HG02588 (cell line): Measurements from ENCODE around the gene NOS1.
"Not testable (repeated sequence)": the region's sequence is repeated elsewhere in the genome, so short reads cannot be mapped to it uniquely, and the experiment has no call there.

Source experiments
- ATAC-seq: cut with Tn5 transposase; IDR thresholded peaks from one replicate; pipeline ENCODE4 v1.9.1; 2021; ENCODE audit warnings: mild to moderate bottlenecking, moderate library complexity; ENCODE audit not compliant: unreplicated experiment

Gene NOS1

DNA sequence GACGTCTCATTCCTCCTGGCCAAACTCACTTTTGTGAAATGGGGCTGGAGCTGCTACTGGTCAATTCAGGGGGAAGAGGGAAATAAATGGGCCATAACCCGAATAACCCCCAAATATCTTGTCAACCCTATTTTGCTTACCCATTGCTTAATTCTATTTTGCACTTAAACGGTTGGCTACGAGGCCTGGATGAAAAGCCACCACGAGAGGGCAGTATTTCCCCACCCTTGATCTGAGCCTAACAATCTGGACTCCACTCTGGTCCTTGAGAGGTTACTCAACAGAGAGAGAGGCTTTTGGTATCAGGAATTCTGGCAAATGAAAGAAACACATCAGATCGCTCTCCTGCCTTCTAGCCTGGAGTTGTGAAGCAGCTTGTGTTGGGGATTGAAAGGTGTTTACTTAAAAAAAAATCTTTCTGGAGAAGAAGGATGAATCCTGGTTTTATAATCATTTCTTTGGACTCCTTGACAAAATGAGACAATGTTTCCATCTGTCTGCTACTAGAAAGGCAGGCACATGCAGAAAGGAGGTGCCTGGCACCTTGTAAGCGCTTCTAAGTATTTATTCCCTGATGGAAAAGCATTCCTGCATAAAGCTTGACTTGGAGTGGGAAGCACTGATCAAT is 148.7 kb downstream of the NOS1 start:
- no peak for ATAC-seq

GRCh38 chr12:117210266-117210918 is 151.0 kb downstream of the NOS1 start:
- no peak for ATAC-seq

GRCh38 chr12:117209626-117210025 is 151.8 kb downstream of the NOS1 start:
- ATAC-seq = no peak

DNA sequence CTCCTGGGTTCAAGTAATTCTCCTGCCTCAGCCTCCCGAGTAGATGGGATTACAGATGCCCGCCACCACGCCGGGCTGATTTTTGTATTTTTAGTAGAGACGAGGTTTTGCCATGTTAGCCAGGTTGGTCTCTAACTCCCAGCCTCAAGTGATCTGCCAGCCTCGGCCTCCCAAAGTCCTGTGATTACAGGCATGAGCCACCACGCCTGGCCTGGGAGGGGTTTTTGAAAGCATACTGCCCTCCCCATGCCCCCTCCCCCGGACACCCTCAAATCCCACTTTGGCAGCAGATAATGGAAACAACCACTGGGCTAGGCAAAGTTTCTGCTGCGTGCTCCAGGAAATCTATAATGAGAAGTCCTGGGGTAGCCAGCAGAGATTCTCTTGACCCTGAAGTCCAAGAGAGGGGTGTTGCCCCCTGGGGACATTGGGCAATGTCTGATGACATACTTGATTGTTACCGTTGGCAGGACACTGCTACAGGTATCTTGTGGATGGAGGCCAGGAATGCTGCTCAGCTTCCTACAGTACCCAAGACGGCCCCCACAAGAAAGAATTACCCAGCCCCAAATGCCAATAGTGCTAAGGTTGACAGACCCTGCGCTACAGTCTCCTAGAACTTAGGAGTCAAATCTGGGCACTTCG is 152.5 kb downstream of the NOS1 start:
- no peak for ATAC-seq

DNA sequence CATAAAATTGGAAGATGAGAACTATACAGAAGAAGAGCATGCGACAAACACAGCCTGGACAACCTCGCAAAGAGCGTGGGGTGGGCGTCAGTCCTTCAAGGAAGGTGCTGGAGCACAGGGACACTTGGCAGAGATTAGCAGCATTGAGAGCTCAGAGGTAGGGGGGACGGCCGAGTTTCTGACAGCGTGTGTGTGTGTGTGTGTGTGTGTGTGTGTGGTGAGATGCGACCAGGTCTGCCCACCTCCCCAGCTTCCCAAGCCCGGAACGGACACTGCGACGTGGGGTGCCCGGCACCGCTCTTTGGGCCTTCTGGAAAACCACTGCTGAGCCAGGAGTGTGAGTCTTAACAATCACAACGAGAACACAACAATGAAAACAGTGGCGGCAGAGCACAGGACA is 153.2 kb downstream of the NOS1 start:
- no peak for ATAC-seq

DNA sequence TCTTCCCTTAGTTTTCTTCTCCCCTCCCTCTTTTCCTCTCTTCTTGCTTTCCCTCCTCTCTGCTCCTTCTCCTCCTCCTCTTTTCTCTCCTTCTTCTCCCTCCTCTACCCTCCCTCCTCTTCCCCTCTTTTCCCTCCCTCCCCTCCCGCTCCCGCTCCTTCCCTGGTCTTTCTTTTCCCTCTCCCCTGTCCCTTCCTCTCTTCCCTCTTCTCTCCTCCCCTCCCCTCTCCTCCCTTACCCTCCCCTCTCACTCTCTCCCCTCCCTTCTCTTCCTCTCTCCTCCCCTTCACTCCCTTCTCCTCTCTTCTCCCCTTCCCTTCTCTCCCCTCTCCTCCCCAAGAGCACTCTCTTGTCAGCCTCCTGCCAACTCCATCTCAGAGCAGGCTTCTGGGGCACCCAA is 153.8 kb downstream of the NOS1 start:
- no peak for ATAC-seq

GRCh38 chr12:117202556-117202955 is 158.9 kb downstream of the NOS1 start:
- ATAC-seq = no peak

GRCh38 chr12:117202033-117202432 is 159.4 kb downstream of the NOS1 start:
- no peak for ATAC-seq

DNA sequence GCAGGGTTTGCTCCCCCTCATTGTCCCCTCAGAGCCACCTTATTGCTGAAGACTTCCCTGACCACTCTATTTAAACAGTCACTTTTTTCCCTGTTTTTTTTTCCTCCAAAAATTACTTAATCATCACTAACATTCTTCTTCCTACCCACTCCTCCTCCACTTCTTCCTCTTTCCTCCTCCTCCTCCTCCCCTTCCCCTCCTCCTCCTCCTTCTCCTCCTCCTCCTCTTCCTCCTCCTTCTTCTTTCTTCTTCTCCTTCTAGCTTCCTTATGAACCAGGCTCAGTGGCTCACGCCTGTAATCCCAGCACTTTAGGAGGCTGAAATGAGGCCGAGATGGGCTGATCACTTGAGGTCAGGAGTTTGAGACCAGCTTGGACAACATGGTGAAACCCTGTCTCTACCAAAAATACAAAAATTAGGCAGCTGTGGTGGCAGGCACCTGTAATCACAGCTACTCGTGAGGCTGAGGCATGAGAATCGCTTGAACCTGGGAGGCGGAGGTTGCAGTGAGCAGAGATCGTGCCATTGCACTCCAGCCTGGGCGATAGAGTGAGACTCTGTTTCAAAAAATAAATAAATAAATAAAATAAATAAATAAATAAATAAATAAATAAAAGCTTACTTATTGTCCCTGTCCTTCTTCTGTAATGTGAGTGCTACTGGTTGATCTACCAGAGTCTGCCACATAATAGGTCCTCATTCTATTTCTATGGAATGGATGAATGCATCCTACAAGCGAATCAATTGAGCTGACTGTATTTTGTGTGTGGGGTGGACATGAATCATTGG is 161.3 kb downstream of the NOS1 start:
- ATAC-seq = not testable (repeated sequence)

DNA sequence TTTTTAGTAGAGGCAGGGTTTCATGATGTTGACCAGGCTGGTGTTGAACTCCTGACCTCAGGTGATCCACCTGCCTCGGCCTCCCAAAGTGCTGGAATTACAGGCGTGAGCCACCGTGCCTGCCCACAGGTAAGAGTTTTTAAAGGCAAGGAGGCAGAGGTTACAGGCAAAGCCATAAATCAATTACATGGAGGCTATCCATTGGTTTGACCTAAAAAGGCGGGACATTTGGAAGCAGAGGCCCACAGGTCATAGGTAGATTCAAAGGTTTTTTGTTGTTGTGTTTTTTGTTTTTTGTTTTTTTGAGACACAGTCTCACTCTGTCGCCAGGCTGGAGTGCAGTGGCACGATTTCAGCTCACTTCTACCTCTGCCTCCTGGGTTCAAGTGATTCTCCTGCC is 165.1 kb downstream of the NOS1 start:
- ATAC-seq = not testable (repeated sequence)

- not testable (repeated sequence) for ATAC-seq
Measured at GRCh38 chr12:117195027-117195426, 166.4 kb downstream of the NOS1 start.

GRCh38 chr12:117193903-117194302 is 167.5 kb downstream of the NOS1 start:
- no peak for ATAC-seq

- ATAC-seq = not testable (repeated sequence)
Measured at GRCh38 chr12:117192581-117192980, 168.8 kb downstream of the NOS1 start.

DNA sequence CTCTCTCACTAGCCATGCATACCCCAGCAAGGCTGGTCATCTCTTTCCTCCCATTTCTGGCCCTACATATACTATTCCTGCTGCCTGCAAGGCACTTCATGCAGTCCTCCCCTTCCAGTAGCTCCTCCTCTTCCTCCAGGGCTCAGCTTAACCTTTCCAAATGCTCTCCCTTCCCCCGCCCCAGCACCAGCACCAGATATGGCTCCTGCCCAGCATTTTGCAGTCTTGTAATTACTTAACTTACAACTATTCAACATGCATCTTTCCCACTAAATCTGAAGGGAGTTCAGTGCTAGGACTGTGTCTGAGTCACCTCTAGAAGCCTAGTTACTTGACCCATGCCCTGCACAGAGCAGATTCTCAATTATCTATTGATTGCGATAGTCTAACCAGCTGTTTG is 169.4 kb downstream of the NOS1 start:
- ATAC-seq = no peak

- peak; percentile 93 for ATAC-seq
Measured at GRCh38 chr12:117190210-117190781, 171.1 kb downstream of the NOS1 start, which contains the start of gene FBXO21. Gene FBXO21, minus strand, starts transcription at chr12:117190470. Its CDS starts 14 bp downstream, at chr12:117190456.

GRCh38 chr12:117189725-117190209 is 171.7 kb downstream of the NOS1 start:
- ATAC-seq = peak; percentile 36

GRCh38 chr12:117188961-117189724 is 172.3 kb downstream of the NOS1 start:
- ATAC-seq = no peak

- ATAC-seq = no peak
Measured at GRCh38 chr12:117188121-117188665, 173.2 kb downstream of the NOS1 start.

DNA sequence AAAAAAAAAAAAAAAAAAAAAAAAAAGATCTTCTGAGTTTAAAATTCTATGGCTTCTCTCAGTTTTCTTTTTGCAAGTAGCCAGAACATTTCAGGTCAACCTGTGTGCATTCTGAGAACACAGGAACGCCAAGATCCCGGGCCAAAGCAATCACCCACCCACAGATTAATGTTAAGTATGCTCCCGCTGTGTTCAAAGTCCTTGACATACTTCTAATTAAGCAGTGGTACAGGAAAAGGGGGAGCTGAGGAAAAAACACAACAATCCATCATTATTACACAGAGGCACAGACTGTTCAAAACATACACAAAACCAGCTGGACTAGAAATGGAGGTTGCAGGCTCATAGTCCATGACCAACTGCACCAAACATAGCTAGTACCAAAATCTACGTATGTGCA is 174.0 kb downstream of the NOS1 start:
- no peak for ATAC-seq

GRCh38 chr12:117182866-117183265 is 178.6 kb downstream of the NOS1 start:
- no peak for ATAC-seq
